DMS79 (cell line): ENCODE data around the gene RAB32.
"Not testable (repeated sequence)": the region's sequence is repeated elsewhere in the genome, so short reads cannot be mapped to it uniquely, and the experiment has no call there.

ENCODE experiments used
- DNase-seq: peaks from one replicate; lab custom pipeline; 2025; lab: John Stamatoyannopoulos, UW

The RAB32 gene

GRCh38 chr6:146543211-146543939, at the start of gene RAB32:
Gene RAB32, plus strand, starts transcription at chr6:146543833. Its CDS starts 39 bp downstream, at chr6:146543872.
- DNase-seq: no peak

- DNase-seq: no peak
Observed at GRCh38 chr6:146498309-146498708, 45.3 kb upstream of the RAB32 start.

- DNase-seq: no peak
Observed at GRCh38 chr6:146503096-146503495, 40.5 kb upstream of the RAB32 start.

- no peak for DNase-seq
Observed at GRCh38 chr6:146515212-146515611, 28.4 kb upstream of the RAB32 start.

- no peak for DNase-seq
Observed at GRCh38 chr6:146526192-146526591, 17.4 kb upstream of the RAB32 start.

GRCh38 chr6:146532702-146533101, 10.9 kb upstream of the RAB32 start:
- DNase-seq: no peak

- no peak for DNase-seq
Observed at GRCh38 chr6:146542881-146543210, 787 bp upstream of the RAB32 start.

- DNase-seq: no peak
Observed at GRCh38 chr6:146543940-146544615, 445 bp downstream of the RAB32 start.

- DNase-seq: no peak
Observed at GRCh38 chr6:146544616-146545182, 1.1 kb downstream of the RAB32 start.

- no peak for DNase-seq
Observed at GRCh38 chr6:146545581-146545980, 1.9 kb downstream of the RAB32 start.

GRCh38 chr6:146546443-146547043, 2.9 kb downstream of the RAB32 start:
- DNase-seq: no peak

GRCh38 chr6:146547889-146548288, 4.3 kb downstream of the RAB32 start:
- no peak for DNase-seq

GRCh38 chr6:146548898-146549374, 5.3 kb downstream of the RAB32 start:
- DNase-seq: no peak

GRCh38 chr6:146550911-146551310, 7.3 kb downstream of the RAB32 start:
- no peak for DNase-seq

GRCh38 chr6:146551545-146551944, 7.9 kb downstream of the RAB32 start:
- DNase-seq: no peak

GRCh38 chr6:146553377-146554135, 9.9 kb downstream of the RAB32 start:
- DNase-seq: no peak

GRCh38 chr6:146560607-146561006, 17.0 kb downstream of the RAB32 start:
- DNase-seq: no peak

GRCh38 chr6:146566661-146567060, 23.0 kb downstream of the RAB32 start:
- not testable (repeated sequence) for DNase-seq

GRCh38 chr6:146568619-146569018, 25.0 kb downstream of the RAB32 start:
- DNase-seq: not testable (repeated sequence)

GRCh38 chr6:146574211-146574610, 30.6 kb downstream of the RAB32 start:
- no peak for DNase-seq

GRCh38 chr6:146578054-146578453, 34.4 kb downstream of the RAB32 start:
- no peak for DNase-seq

- DNase-seq: no peak
Observed at GRCh38 chr6:146581968-146582367, 38.3 kb downstream of the RAB32 start.
